Activated CD8-positive, alpha-beta memory T cell treated with anti-CD3 and anti-CD28 coated beads, Interleukin-2, amount 10 ng/mL, durations not matched to agents 7 days and 5 days (primary cell): ENCODE measurements around the gene DOCK1. TPM values are rescaled to one million over a fixed set of nuclear protein-coding genes. Genes with fewer than 3 reads are reported as not detected.
"Not testable (repeated sequence)": the region's sequence is repeated elsewhere in the genome, so short reads cannot be mapped to it uniquely, and the experiment has no call there.

Experiments used
- ATAC-seq: fragments of 150-1000 bp; cut with Tn5 transposase; one replicate; pipeline ENCODE4 v1.10.0; 2021; ENCODE audit warnings: moderate library complexity
- CTCF ChIA-PET: fragments of 350-600 bp; sonication (Branson Sonifier 250); formaldehyde crosslinking; loops from one replicate; lab custom pipeline; 2021; ENCODE audit warnings: antibody characterized with exemption; lab: Charles Lee
- DNase-seq: peaks from one replicate; pipeline ENCODE4 v3.0.0-alpha.2; 2020
- H3K27ac Mint-ChIP-seq: one replicate; pipeline ENCODE4 v1.8.0; 2021; ENCODE audit warnings: mild to moderate bottlenecking, mixed read lengths
- H3K27me3 Mint-ChIP-seq: one replicate; pipeline ENCODE4 v1.8.0; 2021; ENCODE audit warnings: mixed read lengths
- H3K36me3 Mint-ChIP-seq: one replicate; pipeline ENCODE4 v1.8.0; 2021; ENCODE audit warnings: mild to moderate bottlenecking, mixed read lengths
- H3K4me1 Mint-ChIP-seq: one replicate; pipeline ENCODE4 v1.8.0; 2021; ENCODE audit warnings: mixed read lengths
- H3K4me3 Mint-ChIP-seq: one replicate; pipeline ENCODE4 v1.8.0; 2021; ENCODE audit warnings: mild to moderate bottlenecking, moderate library complexity, mixed read lengths
- H3K9me3 Mint-ChIP-seq: one replicate; pipeline ENCODE4 v1.8.0; 2022; ENCODE audit warnings: low read depth, mixed read lengths
- total RNA-seq, 2 experiments: library from RNA; stranded (reverse); gene quantifications; one replicate each; pipeline ENCODE4 v1.2.3, GENCODE V29; 2021

Gene DOCK1
- total RNA-seq, 2 experiments from 2014 or later: 0.07 TPM; not detected in 1

- H3K36me3 Mint-ChIP-seq: peaks cover 2% of the 10 kb centered on the region
- CTCF ChIA-PET: no interaction called here
- no peaks in the 10 kb centered on the region for H3K9me3 Mint-ChIP-seq
- no peaks in the 10 kb centered on the region for H3K4me1 Mint-ChIP-seq
- ATAC-seq: no peak
- DNase-seq: no peak
- H3K4me3 Mint-ChIP-seq: no peak overlapping the region
- no peak overlapping the region for H3K27ac Mint-ChIP-seq
- H3K27me3 Mint-ChIP-seq: peaks cover 15% of the 10 kb centered on the region
Observed at GRCh38 chr10:126907423-126907970, 2.3 kb downstream of the DOCK1 start.

GRCh38 chr10:126908225-126908624 lies 3.0 kb downstream of the DOCK1 start:
- H3K4me3 Mint-ChIP-seq: no peak overlapping the region
- H3K9me3 Mint-ChIP-seq: no peaks in the 10 kb centered on the region
- H3K4me1 Mint-ChIP-seq: no peaks in the 10 kb centered on the region
- CTCF ChIA-PET: no interaction called here
- H3K36me3 Mint-ChIP-seq: peaks cover 2% of the 10 kb centered on the region
- no peak overlapping the region for H3K27ac Mint-ChIP-seq
- peaks cover 15% of the 10 kb centered on the region for H3K27me3 Mint-ChIP-seq
- ATAC-seq: no peak
- DNase-seq: no peak

- Mint-ChIP-seq H3K4me1 (no peaks in the 10 kb centered on the region), H3K27me3 (peaks cover 15% of the 10 kb centered on the region), H3K27ac (no peak overlapping the region), H3K4me3 (no peak overlapping the region), H3K9me3 (no peaks in the 10 kb centered on the region), H3K36me3 (peaks cover 2% of the 10 kb centered on the region)
- ATAC-seq: no peak
- CTCF ChIA-PET: no interaction called here
- DNase-seq: no peak
Observed at GRCh38 chr10:126908729-126909128, 3.5 kb downstream of the DOCK1 start.

- no peak for ATAC-seq
- no peaks in the 10 kb centered on the region for H3K4me1 Mint-ChIP-seq
- no peak overlapping the region for H3K27ac Mint-ChIP-seq
- peaks cover 2% of the 10 kb centered on the region for H3K36me3 Mint-ChIP-seq
- no peak overlapping the region for H3K4me3 Mint-ChIP-seq
- DNase-seq: no peak
- H3K27me3 Mint-ChIP-seq: peaks cover 14% of the 10 kb centered on the region
- H3K9me3 Mint-ChIP-seq: no peaks in the 10 kb centered on the region
- CTCF ChIA-PET: no interaction called here
Observed at GRCh38 chr10:126909147-126909546, 3.9 kb downstream of the DOCK1 start.

- no peak overlapping the region for H3K4me3 Mint-ChIP-seq
- H3K4me1 Mint-ChIP-seq: no peaks in the 10 kb centered on the region
Observed at GRCh38 chr10:126910196-126910595, 5.0 kb downstream of the DOCK1 start.

GRCh38 chr10:126910798-126911197 lies 5.6 kb downstream of the DOCK1 start:
- Mint-ChIP-seq H3K27ac (no peak overlapping the region), H3K4me3 (no peak overlapping the region), H3K9me3 (peaks cover 2% of the 10 kb centered on the region), H3K36me3 (peaks cover 2% of the 10 kb centered on the region), H3K4me1 (no peaks in the 10 kb centered on the region), H3K27me3 (peaks cover 4% of the 10 kb centered on the region)
- DNase-seq (no peak), ATAC-seq (no peak)
- CTCF ChIA-PET: no interaction called here

More at GRCh38 chr10:126910196-126910595, 5.0 kb downstream of the DOCK1 start:
- Mint-ChIP-seq H3K27ac (no peak overlapping the region), H3K27me3 (peaks cover 6% of the 10 kb centered on the region), H3K36me3 (peaks cover 2% of the 10 kb centered on the region), H3K9me3 (peaks cover 2% of the 10 kb centered on the region)
- no peak for DNase-seq
- no peak for ATAC-seq
- CTCF ChIA-PET: no interaction called here

- H3K36me3 Mint-ChIP-seq: peaks cover 1% of the 10 kb centered on the region
- CTCF ChIA-PET: no interaction called here
- DNase-seq (no peak), ATAC-seq (no peak)
- no peaks in the 10 kb centered on the region for H3K4me1 Mint-ChIP-seq
- H3K9me3 Mint-ChIP-seq: peaks cover 2% of the 10 kb centered on the region
- H3K4me3 Mint-ChIP-seq: no peak overlapping the region
- no peak overlapping the region for H3K27ac Mint-ChIP-seq
- peaks cover 3% of the 10 kb centered on the region for H3K27me3 Mint-ChIP-seq
Observed at GRCh38 chr10:126911301-126911700, 6.1 kb downstream of the DOCK1 start.

- no peaks in the 10 kb centered on the region for H3K4me1 Mint-ChIP-seq
- no peak overlapping the region for H3K27ac Mint-ChIP-seq
- H3K36me3 Mint-ChIP-seq: no peaks in the 10 kb centered on the region
- H3K9me3 Mint-ChIP-seq: peaks cover 2% of the 10 kb centered on the region
- CTCF ChIA-PET: no interaction called here
- H3K4me3 Mint-ChIP-seq: no peak overlapping the region
- H3K27me3 Mint-ChIP-seq: no peaks in the 10 kb centered on the region
- no peak for ATAC-seq
- DNase-seq: no peak
Observed at GRCh38 chr10:126913316-126913715, 8.1 kb downstream of the DOCK1 start.

- no peaks in the 10 kb centered on the region for H3K27me3 Mint-ChIP-seq
- H3K4me1 Mint-ChIP-seq: no peaks in the 10 kb centered on the region
- no peak for ATAC-seq
- no peak overlapping the region for H3K4me3 Mint-ChIP-seq
- no peak overlapping the region for H3K27ac Mint-ChIP-seq
- DNase-seq: no peak
- peaks cover 2% of the 10 kb centered on the region for H3K9me3 Mint-ChIP-seq
- no peaks in the 10 kb centered on the region for H3K36me3 Mint-ChIP-seq
- CTCF ChIA-PET: no interaction called here
Observed at GRCh38 chr10:126914561-126914960, 9.3 kb downstream of the DOCK1 start.

GRCh38 chr10:126916952-126917351 lies 11.7 kb downstream of the DOCK1 start:
- H3K4me1 Mint-ChIP-seq, H3K27ac Mint-ChIP-seq, H3K9me3 Mint-ChIP-seq, DNase-seq, H3K27me3 Mint-ChIP-seq, CTCF ChIA-PET, H3K4me3 Mint-ChIP-seq, ATAC-seq, H3K36me3 Mint-ChIP-seq: not testable (repeated sequence)

GRCh38 chr10:126917375-126917774 lies 12.1 kb downstream of the DOCK1 start:
- CTCF ChIA-PET: no interaction called here
- no peak for DNase-seq
- H3K36me3 Mint-ChIP-seq: no peaks in the 10 kb centered on the region
- no peak overlapping the region for H3K27ac Mint-ChIP-seq
- no peaks in the 10 kb centered on the region for H3K4me1 Mint-ChIP-seq
- H3K27me3 Mint-ChIP-seq: no peaks in the 10 kb centered on the region
- peaks cover 6% of the 10 kb centered on the region for H3K9me3 Mint-ChIP-seq
- ATAC-seq: no peak
- H3K4me3 Mint-ChIP-seq: no peak overlapping the region

- no peaks in the 10 kb centered on the region for H3K27me3 Mint-ChIP-seq
- CTCF ChIA-PET: no interaction called here
- DNase-seq (no peak), ATAC-seq (no peak)
- no peaks in the 10 kb centered on the region for H3K36me3 Mint-ChIP-seq
- no peaks in the 10 kb centered on the region for H3K4me1 Mint-ChIP-seq
- no peak overlapping the region for H3K4me3 Mint-ChIP-seq
- peaks cover 6% of the 10 kb centered on the region for H3K9me3 Mint-ChIP-seq
- no peak overlapping the region for H3K27ac Mint-ChIP-seq
Observed at GRCh38 chr10:126917975-126918908, 13.0 kb downstream of the DOCK1 start.

- no peak overlapping the region for H3K4me3 Mint-ChIP-seq
- no peaks in the 10 kb centered on the region for H3K36me3 Mint-ChIP-seq
- DNase-seq (no peak), ATAC-seq (no peak)
- H3K9me3 Mint-ChIP-seq: peaks cover 6% of the 10 kb centered on the region
- CTCF ChIA-PET: no interaction called here
- H3K27me3 Mint-ChIP-seq: no peaks in the 10 kb centered on the region
- H3K27ac Mint-ChIP-seq: no peak overlapping the region
- no peaks in the 10 kb centered on the region for H3K4me1 Mint-ChIP-seq
Observed at GRCh38 chr10:126919426-126919825, 14.2 kb downstream of the DOCK1 start.

- Mint-ChIP-seq H3K9me3 (peaks cover 4% of the 10 kb centered on the region), H3K36me3 (no peaks in the 10 kb centered on the region), H3K4me1 (no peaks in the 10 kb centered on the region), H3K27me3 (no peaks in the 10 kb centered on the region), H3K4me3 (no peak overlapping the region), H3K27ac (no peak overlapping the region)
- ATAC-seq (no peak), DNase-seq (no peak)
- CTCF ChIA-PET: no interaction called here
Observed at GRCh38 chr10:126921162-126921561, 15.9 kb downstream of the DOCK1 start.
